NCI-H748 (cell line): Measurements from ENCODE around the gene GBGT1.
A peak's percentile ranks its signal among the peaks of the same experiment; 100 is the strongest.

Experiments
- DNase-seq: peaks from one replicate; lab custom pipeline; 2025; ENCODE audit not compliant: unreplicated experiment; lab: John Stamatoyannopoulos, UW

GBGT1 gene

DNA sequence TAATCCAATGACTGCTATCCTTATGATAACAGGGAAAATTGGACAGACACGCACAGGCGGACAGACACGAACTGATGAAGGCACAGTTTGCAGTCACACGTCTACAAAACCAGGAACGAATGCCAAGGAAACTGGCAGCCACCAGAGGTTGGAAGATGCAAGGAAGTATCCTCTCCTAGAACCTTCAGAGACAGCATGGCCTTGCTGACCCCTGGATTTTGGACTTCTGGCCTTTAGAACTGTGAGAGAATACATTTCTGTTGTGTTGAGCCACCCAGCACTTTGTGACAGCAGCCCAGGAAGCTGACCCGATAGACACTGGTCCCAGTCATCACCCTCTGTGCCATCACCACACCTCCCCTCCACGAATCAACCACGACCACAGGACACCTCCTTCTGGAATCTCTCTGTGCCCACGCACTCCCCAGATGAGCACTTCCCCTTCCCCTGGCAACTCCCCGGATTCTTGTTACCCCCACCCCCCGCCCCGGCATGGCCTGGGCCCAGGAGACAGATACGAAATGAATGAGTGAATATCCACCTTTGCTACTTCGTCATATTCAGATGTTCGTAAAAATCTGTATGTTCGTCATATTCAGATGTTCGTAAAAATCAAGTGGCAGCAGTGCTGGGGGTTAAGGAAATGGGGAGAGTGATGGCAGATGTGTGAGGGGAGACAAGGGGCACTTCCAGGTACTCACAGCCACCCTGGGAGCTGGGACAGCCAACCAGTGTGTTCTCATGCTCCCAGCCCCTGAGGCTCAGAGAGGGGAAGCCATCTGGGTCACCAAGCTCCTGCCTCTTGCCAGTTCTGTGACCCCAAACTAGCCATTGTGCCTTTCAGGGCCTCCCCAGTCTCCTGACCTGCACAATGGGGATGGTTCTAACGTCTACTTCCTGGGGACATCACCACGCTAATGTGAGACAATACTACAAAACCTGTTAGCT is 18.5 kb downstream of the GBGT1 start:
- no peak for DNase-seq

DNA sequence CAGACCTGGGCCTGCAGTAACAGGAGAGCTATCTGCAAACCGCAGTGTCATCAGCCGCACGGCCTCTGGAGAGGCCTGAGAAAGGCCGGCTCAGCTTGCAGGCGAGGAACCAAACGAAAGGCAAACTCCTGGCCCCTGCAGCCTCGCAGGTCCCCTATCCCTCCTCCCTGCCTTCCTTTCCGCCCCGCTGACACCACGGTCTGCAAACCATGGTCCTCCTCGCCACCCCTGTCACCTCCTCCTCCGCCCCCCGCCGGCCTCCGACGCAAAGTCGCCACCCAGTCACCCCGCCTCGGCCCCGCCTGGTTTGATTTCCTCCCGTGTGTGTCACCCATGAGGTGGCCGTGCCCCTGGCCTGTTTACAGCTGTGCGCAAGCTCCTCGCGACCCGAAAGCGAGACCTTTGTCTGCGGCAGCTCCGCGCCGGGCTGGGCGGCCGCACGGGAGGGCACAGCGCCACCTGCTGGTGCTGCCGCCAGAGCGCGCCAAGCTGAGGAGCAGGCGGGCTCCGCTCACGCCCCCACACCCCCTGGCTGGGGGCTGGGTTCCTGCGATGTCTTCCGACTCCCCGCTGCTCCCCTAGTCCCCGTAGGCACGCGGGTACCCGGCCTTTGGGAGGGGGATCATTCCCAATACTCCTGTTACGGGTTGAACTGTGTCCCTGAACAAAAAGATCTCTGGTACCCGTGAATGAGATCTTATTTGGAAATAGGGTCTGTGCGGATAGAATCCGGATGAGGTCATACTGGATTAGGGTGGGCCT is 19.4 kb downstream of the GBGT1 start:
- peak; percentile 82 for DNase-seq

DNA sequence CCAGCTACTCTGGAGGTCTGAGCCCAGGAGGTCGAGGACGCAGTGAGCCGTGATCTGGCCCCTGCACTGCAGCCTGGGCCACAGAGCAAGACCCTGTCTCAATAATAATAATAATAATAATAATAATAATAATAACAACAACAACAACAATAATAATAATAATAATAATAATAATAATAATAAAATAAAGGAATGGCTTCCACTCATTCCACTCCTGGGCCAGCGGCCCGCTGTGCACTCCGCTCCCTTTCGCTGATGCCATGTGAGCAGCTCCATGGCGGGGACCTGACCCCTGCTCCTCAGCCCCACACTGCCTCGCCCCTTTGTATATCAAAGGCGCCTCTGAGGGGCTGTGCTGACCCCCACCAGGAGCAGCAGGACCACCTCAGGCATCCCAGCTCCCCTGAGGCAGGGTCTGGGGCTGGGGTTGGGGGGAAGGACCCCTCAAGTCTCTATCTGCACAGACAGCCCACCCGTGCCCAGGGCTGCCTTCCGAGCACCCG is 20.0 kb downstream of the GBGT1 start:
- DNase-seq, result no peak

DNA sequence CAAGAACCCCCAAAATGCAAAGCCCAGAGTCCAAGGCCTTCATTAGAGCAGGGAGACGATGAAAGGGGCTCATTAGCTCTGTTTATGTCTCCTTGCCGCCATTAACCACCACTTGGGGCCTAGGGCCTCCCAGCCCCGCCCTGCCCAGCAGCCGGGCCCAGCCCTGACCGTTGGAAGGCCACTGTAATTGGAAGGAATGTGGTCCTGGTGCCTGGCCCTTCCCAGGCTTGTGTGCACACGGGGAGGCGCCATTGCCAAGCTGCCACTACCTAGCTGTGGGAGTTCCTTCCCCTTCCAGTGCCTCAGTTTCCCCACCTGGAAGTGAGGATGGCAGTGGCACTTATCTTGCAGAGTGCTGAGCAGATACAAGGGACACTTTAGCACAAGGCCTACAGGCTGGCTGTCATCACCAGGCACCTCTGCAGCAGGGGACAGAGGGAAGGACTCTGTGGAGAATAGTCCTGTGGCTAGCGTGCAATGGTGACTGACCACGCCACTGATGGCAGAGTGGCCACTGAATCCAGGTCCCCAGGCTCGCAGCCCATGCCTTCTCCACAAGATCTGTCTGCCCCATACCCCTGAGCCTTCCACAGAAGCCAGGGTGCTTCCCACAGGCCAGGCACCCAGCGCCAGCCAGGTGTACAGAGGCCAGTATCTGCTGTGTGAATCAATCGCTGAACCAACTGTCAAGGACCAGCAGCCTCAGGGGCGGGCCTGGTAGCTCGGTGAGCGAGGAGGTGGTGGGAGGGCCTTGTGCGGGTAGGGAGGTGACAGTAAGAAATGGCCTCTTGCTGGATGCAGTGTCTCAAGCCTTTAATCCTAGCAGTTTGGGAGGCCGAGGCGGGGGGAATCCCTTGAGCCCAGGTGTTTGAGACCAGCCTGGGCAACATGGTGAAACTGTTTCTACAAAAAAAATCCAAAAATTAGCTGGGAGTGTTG is 20.8 kb downstream of the GBGT1 start:
- no peak for DNase-seq

DNA sequence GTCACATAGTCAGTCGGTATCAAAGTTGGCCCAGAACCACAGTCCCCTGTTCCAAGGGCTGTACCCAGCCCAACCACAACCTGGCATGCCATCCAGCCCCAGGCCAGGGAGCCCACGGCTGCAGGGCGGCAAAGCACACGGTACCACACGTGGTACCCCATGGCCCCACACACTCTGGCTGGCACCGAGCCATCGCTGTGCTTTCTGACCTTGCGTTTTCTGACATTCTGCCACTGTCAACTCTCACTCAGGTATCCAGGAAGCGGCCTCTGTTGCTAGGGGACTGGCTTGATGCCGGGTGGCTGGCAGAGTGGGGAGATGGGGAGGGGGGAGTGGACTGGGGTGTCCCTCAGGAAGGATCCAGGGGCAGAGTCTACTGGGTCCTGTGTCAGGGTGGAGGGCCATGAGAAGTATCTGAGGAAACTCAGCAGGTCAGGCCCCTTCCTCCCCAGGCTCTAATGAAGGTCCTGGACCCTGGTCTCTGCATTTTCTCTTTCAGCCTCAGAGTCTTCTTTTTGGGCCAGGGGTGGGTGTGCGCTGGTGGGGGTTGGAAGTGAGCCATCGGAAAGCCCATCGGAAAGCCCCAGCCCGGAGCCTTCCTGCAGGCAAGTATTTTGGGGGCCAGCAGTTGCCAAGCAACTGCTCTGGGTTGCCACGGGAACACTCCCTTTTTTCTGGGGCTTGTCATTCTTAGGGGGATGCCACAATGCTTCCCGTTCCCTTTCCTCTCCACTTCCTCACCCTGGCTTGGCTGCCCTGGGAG is 21.7 kb downstream of the GBGT1 start:
- DNase-seq, result peak; percentile 26

DNA sequence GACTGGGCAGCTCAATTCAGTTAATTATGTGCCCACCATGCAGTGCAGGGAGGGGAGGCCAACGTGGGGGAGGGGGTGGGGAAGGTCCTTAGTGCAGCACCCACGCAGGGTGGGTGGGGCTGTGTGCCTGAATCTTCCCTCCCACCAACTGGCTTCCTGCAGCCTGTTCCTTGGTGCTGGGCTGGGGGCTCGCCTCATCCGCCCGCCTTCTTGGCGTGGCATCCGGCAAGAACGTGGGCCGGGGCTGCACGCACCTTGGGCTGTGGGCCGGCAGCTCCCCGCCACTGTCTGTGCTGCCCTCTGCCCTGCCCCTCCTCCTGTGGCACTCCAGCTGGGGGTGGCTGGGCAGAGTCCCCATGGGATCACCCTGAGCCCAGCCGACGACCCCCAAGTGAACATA is 23.1 kb downstream of the GBGT1 start:
- no peak for DNase-seq

DNA sequence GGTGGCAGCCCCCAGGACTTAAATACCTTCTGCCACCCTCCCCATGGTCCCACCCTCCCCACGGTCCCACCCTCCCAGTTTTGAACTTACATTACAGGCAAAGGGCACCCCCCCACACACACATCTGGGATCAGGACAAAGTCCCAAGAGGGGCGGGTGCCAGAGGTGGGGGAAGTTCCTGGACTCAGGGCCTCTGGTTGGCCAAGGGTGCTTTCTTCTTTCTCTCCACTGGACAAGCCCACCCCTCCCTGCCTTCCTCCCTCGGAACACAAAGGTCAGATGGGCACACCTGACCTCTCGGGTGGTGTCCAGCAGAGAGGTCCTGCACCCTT is 23.6 kb downstream of the GBGT1 start:
- DNase-seq, result no peak

DNA sequence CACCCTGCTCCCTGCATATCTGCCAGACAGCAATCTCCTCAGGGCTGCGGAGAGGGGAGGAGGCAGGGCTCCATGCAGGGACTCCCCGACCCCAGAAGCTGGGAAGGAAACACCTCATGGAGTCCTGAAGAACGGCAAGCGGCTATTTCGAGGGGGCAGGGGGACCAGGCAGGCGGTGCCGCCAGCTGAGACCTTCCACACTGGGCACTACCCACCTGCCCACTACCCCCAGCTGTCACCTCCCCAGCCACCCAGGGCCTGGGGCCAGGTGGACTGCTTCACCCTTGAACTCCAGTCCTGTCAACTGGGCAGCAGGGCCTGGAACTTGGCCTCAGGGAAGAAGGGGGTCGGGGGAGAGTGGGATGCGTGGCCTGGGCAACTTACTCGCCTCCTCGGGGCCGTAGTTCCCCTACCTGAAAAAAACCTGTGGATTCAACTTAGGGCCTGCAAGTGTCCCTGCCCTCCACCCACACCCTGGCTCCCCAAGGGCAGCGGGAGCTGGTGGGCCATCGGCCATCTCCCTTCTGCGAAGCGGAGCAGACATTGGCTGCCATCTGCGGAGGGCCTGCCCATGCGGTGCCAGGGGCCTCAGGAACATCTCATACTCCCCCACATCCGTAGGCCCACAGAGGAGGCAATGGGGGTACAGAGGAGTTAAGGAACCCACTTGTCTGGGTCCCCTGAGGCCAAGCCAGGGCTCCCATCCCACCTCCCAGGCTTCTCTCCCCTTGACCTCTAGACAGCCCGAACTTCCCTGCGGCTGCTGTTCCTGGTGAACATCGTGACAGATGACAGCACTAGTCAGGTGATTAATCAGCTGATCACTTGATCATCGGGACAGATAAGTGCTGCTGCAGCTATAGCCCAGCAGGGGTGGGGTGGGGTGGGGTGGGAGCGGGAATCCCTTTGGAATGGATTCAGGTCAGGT is 24.2 kb downstream of the GBGT1 start:
- no peak for DNase-seq

DNA sequence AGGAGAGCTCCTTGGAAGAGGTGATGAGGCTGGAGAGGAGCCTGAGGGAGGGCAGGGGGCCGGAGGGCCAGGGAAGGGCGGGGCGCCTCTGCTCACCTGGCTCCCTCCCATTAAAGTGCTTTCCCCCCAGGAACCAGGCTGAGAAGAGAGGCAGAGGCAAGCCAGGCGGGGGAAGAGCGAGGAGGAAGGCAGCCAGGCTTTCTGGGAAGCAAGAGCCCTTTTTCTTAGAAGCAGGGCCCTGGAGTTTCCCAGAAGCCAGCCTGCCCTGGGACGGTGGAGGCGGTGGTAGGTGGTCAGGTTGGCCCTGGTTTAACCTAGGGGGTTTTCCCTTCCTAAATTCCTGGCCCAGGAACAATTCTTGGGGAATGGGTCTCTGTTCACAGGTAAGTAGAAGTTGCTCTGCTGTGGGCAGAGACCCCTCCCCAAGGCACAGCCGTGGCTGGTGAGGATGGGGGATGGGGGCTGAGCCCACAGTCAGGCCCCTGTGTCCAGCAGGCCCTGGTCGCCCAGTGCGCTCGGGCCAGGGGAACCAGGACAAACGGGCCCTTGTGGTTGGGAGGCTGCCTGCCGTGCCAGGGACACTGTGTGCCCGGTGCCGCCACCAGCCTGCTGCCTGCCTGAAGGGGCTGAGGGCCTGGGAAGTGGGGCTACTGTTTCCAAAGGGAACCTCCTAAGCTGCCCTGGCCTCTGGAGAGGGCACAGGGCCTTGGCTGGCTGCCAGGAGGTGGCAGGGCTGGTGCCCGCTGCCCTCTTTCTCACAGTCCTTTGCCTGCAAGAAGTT is 26.1 kb downstream of the GBGT1 start:
- DNase-seq, result no peak

DNA sequence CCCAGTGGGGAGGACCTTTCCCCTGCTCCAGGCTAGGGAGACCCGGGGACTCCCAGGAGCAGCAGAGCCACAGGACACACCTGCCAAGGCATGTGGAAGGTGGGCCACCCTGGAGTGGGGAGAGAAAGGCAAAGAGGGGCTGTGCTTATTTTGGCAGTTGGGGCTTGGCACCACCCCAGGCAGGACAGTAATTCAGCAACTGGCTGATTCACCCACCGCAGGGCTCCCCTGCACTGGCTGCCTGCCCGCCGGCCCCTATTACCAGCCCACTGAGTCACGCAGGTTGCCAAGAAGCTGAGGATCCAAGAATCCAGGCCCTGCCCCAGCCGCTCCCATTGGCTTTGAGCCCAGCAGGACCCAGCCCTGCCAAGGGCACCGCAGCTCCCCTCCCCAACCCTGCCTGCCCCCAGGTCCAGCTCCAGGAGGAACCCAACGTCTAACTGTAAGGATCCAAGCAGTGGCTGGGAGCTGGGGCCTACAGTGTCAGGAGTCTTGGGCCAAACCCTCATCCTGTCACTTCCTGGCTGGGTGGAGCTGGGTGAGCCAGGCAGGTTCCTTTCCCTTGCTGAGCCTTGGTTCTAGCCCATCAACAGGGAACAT is 28.5 kb downstream of the GBGT1 start:
- DNase-seq, result no peak

DNA sequence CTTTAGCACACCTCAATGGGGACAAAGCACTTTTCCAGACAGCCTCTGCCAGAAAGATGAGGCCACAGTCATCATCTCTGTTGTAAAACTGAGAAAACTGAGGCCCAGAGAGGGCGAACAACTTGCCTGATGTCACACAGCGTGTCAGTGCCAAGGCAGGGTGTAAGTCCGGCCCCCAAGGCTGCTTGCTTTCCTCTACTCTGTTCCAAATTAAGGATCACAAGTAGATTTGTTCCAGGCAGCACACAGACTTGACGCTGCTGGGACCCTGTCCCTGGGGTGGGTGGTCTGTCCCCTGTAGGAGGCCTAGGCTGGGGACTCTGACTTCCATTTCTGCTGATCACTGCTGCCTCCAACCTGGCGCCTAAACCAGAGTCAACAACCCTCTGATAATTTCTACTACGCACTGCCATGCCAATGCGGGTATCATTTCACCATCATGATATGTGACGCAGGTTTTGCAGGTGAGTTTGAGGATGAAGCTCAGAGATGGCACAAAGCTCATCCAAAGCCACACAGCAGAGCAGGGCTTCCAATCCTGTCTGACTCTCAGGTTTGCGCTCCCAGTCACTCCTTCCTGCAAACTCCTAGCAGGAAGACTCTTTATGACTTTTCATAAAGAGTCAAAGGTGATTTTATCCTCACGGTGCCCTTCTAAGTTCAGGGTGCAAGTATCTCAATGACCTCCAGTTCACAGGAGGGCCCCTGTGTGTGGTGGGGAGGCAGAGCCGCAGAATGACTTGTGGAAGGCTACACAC is 29.1 kb downstream of the GBGT1 start:
- no peak for DNase-seq

DNA sequence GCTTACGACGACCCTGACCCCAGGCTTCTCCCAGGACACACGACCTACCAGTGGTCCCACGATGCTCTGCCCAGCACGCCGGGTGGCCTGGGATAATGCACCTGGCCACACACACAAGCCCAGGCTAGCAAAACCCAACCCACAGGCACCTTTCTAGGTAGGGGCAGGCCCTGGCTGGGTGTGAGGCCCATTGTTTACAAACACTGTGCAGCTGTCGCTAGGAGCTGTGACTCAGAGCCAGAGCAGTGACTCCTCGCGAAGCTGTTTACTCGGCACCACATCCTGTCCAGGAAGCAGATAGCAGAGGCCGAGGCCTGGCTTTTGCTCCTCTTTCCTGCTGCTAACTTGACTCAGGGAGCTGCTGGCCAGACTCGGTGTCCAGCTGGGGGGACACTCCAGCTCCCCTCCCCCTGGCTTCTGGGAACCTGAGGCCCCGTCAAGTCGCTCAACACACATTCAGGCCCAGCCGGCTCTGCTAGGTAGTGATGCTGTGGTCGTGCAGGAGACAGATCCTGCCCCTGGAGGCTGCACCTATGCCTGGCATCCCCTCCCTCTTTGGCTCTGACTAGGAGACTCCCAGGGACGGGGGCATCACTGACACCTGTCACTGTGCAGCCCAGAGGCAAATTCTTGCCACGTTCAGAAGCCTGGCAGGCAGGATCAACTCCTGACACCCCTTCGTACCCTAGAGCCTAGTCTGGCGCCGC is 29.9 kb downstream of the GBGT1 start:
- DNase-seq, result peak; percentile 95

DNA sequence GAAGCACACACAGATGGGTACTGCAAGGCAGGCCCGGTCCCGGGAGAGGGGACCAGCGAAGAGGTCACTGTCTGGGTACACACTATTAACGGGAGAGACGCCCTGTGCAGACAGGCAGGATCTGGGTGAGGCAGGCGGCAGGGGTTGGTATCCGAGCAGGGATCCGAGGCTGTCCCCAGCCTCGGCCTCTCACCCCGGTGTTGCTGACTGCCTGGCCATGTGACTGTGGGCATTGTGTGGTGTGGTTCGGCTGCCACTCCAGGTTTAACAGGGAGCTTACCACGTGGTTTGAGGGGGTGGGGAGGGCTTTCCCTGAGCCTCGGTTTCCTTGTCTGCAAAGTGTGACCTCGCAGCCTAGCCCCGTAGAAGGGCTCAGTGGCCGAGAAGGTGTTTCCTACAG is 31.5 kb downstream of the GBGT1 start:
- no peak for DNase-seq

DNA sequence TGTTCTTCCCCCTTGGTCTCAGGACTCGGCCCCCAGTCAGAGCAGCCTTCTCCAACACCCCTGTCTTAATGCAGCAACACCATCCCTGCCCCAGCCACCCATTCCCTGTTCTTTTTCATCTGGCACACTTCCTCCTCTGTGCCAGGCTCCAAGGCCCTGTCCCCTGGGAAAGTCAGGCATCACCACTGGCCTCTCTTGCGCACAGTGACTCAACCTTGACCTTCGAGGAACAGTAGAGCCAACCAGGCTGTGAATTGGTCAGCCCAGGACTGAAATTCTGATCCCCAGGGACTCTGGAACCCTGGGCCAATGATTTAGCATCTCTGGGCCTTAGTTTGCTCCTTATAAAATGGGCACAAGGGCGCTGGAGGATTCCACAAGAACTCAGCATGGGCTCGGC is 32.2 kb downstream of the GBGT1 start:
- DNase-seq, result no peak

DNA sequence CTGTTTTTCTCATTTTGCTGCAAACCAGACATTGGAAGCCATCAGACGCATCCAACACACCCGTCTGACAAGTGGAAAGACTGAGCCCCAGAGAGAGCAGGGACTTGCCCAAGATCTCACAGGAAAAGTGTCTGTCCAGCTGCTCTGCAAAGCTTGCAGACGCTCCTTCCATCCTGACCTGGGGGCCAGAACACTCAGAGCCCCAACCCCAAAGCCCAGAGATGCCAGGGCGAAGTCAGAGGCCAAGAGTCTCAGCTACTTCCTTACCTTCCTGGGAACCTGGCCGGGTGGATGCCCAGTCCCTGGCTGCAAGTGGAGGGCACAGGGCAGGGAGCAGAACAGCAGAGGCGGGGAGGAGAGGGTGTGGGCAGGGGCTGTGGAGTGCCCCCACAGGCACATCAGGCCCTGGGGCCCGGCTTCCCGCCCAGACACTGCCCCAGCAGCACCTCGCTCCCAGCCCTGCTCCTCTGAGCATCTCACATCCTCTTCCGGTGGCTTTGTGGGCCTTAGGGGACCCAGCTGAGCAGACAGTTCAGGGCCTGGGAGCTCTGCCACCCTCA is 32.9 kb downstream of the GBGT1 start:
- no peak for DNase-seq

DNA sequence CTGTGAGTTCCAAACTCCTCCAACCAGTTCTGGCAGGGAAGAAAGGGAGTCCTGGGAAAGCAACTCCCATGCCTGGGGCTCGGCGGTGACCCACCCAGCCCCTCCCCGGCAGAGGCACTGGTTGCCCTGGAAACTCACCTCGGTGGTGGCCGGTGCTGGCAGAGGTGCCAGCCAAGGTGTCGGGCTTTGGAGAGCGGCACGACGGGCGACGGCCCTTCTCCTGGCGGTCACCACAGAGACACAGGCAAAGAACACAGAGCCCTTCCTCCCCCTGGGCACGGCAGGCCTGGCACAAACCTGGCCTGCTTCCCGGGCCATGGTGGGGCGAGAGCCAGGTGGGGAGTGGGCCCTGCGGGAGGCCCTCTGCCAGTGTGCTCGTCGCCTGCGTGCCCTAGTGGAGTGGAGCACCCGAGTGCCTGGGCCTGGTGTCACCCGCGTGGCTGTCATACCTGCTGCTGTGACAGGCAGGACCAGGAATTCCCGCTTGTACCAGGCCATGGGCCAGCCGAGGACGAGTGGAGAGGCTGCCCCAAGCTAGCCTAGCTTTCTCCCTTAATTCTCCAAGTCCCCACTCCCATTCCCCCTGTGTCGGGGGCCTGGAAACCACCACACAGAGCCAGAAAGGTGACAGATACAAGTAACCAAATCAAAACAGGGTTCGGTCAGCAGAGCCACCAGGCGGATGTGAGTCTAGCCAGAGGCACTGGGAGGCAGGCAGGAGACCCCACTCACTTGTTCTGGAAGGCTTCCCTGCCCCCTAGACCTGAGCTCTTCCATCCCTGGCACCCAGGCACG is 34.5 kb downstream of the GBGT1 start:
- no peak for DNase-seq
